HG03280 (cell line): ENCODE data around the gene ASXL2.
"Not testable (repeated sequence)": the region's sequence is repeated elsewhere in the genome, so short reads cannot be mapped to it uniquely, and the experiment has no call there.

Experiments used
- ATAC-seq: cut with Tn5 transposase; IDR thresholded peaks from one replicate; pipeline ENCODE4 v1.9.1; 2021; ENCODE audit warnings: mild to moderate bottlenecking, moderate library complexity; ENCODE audit not compliant: unreplicated experiment

Gene ASXL2

DNA sequence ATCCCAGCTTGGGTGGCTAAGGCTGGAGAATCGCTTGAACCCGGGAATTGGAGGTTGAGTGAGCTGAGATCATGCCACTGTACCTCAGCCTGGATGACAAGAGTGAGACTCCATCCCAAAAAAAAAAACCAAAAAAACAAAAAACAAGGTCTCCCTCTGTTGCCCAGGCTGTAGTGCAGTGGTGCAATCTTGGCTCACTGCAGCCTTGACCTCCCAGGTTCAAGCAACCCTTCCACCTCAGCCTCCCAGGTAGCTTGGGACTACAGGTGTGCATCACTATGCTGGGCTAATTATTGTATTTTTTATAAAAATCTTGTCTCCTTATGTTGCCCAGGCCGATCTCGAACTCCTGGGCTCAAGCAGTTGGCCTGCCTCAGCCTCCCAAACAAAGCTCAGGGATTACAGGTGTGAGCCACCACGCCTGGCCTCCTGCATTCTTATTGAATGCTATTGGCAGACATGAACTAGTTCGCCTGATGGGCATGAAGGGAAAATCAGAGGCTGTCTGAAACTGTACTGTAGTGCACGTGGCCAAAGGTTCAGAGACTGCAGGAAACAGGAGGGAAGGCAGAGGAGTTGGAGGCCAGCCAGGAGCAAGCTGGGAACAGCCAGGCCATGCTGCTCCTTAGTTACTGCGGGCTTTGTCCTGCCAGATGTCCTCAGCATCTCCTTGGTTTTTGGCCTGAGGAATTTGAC lies 16.0 kb upstream of the ASXL2 start:
- no peak for ATAC-seq

- no peak for ATAC-seq
Observed at GRCh38 chr2:25891672-25892071, 13.4 kb upstream of the ASXL2 start.

DNA sequence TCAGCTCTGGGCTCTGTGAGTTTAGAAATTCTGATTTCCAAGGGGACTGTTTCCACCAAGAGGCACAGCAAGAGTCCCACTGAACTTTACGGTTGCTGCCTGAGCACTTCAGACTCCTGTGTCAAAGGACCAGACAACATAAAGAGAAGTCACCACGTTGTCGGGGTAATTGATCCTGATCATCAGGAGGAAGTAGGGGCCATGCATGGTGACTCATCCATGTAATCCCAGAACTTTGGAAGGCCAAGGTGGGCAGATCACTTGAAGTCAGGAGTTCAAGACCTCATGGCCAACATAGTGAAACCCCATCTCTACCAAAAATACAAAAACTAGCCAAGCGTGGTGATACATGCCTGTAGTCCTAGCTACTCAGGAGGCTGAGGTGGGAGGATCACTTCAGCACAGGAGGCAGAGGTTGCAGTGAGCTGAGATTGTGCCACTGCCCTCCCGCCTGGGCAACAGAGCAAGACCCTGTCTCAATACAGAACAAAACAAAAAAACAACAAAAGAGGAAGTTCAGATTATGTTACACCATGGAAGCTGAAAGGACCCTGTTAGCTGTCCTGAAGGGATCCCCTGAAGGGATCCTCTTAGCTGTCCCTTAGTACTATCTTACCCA lies 9.4 kb upstream of the ASXL2 start:
- ATAC-seq = no peak

- ATAC-seq = no peak
Observed at GRCh38 chr2:25885933-25886332, 7.6 kb upstream of the ASXL2 start.

DNA sequence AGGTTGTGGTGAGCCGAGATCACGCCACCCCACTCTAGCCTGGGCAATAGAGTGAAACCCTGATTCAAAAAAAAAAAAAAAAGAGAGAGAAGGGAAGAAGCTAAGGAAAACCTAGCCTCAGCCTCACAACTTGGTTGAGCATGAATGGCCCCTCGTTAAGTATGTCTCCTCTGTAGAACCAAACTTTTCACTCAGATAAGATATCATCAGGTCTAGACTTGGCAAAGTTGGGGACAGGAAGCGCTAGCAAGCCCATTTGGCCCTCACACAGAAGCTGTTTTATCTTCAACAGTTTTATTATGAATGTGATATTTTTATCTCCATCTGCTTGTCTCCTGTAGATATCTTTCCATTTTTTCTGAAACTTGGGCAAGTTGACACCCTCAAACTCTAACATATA lies 3.5 kb upstream of the ASXL2 start:
- no peak for ATAC-seq

- ATAC-seq = no peak
Observed at GRCh38 chr2:25879133-25879730, 945 bp upstream of the ASXL2 start.

DNA sequence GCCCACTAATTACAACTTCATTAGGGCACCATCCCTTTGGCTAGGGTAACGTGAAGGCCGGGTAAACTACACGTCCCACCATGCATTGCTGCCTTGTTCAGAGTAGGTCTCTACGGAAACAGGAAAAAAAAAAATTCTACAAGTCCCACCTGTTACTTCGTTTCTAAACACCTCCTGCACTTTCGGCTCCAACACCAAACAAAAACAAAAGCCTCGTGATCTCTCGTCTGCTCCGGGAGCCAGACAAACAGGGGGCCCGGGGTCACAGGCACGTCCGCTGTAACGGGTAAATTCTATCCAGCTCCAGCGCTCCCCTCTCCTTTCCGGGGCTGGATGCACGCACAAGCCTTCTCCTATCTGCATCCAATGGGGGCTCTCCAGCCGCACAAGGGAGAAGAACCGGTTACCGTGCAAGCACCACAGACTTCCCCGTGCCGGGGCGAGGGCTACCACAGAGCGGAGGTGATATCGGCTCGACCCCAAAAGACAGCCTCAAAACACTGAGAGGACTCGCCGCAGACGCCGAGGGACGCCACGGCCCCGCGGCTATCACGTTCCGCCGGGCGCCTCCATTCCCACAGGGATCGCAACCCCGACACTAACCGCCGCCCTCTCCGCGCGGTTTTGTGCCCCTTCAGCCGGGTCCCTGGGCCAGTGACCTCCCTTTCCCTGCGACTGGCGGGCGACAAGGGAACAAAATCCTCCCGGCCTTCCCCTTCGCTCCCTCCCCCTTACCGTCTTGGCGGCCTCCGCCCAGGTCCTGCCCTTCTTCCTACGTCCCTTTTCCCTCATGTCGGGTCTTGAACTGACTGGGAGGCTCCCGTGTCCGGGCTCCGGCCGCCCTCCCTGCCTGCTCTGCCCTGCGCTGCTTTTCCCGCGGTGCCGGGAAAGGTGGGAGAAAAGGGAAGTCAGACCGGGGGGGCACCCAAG lies 591 bp downstream of the ASXL2 start:
- ATAC-seq = peak; percentile 48

DNA sequence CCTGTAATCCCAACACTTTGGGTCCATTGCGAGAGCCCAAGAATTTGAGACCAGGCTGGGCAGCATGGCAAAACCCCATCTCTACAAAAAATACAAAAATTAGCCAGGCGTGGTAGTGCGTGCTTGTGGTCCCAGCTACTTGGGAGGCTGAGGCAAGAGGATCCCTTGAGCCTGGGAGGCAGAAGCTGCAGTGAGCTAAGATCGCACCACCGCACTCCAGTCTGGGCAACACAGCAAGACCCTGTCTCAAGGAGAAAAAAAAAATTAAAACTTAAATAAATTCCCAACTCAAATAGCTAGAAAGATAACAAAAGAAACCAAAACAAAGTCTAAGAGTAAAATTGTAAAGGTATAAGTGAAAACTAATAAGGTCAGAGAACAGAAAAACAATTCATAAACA lies 6.2 kb downstream of the ASXL2 start:
- ATAC-seq = no peak

DNA sequence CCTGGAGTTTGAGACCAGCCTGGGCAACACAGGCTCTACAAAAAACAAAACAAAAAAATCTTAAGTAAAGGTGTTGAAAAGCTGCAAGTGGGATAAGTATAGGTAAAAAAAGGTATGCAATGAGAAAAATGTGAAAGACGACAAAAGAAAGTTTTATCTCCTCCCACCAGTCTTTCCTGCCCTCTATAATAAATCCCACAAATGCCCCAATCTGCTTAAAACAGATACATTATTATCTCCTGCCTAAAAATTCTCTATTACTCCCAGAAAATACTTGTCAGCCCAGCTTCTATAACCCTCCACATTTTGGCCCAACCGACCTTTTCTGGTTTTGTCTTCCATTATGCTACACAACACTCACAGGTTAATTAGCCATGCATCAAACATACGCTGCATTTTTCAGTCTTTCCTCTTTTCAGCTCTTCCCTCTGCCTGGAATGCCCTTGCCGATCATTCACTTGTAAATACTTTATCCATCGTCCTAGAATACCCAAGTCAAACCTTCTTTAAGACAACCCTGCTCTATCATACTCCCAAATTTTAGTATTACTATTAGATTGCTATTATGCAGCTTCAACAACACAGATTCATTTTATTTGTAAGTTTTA lies 10.8 kb downstream of the ASXL2 start:
- ATAC-seq = no peak

GRCh38 chr2:25856377-25856776 lies 21.9 kb downstream of the ASXL2 start:
- ATAC-seq = no peak

GRCh38 chr2:25855065-25855464 lies 23.2 kb downstream of the ASXL2 start:
- ATAC-seq = no peak

- no peak for ATAC-seq
Observed at GRCh38 chr2:25854613-25855012, 23.7 kb downstream of the ASXL2 start.

- no peak for ATAC-seq
Observed at GRCh38 chr2:25853038-25853638, 25.1 kb downstream of the ASXL2 start.

DNA sequence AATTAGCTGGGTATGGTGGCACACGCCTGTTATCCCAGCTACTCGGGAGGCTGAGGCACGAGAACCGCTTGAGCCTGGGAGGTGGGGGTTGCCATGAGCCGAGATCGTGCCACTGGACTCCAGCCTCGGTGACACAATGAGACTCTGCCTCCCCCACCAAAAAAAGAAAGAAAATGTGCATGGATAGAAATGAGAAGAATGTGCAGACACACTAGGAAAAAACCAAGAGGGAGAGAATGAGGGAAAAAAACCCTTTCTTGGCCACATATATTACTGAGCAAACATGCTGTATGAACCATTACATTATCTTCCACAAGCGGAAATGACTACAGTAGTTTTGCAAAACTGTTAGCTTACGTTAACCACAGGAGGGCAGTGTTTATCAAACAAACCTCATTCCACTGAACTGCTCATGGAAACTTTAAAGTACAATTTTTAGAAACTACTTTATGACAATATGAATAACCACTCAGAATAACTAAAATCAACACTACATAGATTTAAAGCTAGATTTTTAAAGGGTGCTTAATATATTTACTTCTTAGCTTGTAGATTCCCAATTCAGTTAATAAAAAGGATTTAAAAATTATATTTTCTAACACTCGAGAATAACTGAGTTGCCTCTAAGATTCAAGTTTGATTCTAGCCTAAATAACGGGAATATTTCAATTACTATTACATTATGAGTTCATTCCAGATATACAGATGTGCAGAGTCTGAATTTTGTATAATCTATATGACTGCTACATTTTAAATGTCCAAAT lies 26.4 kb downstream of the ASXL2 start:
- ATAC-seq = peak; percentile 77

GRCh38 chr2:25850400-25850799 lies 27.9 kb downstream of the ASXL2 start:
- not testable (repeated sequence) for ATAC-seq

GRCh38 chr2:25849350-25849749 lies 28.9 kb downstream of the ASXL2 start:
- not testable (repeated sequence) for ATAC-seq

- ATAC-seq = no peak
Observed at GRCh38 chr2:25845843-25846505, 32.3 kb downstream of the ASXL2 start.

- ATAC-seq = no peak
Observed at GRCh38 chr2:25844089-25844488, 34.2 kb downstream of the ASXL2 start.

DNA sequence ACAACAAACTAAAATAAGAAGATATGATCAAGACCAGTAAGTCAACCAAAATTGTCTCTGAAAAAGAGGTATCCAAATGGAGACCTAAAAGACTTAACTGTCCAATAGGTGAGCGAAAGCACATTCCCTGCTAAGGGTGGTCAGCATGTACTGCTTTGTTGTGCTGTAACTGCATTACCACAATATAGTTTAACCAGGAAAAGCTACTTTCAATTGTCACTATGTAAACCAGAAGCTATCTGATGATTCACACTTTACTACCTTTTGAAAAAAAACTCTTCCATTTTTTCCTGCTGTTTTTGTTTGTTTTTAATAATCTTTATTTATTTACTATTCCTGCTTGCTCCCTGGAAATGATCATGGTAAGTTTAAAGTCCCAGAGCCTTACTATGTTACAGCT lies 36.1 kb downstream of the ASXL2 start:
- ATAC-seq = no peak
